Central memory CD8-positive, alpha-beta T cell (primary cell): ENCODE measurements around the gene ZNF253.
"Not testable (repeated sequence)": the region's sequence is repeated elsewhere in the genome, so short reads cannot be mapped to it uniquely, and the experiment has no call there.

ENCODE experiments used
- ATAC-seq: fragments of 150-1000 bp; cut with Tn5 transposase; replicated peaks from 2 replicates; pipeline ENCODE4 v1.10.0; 2022; ENCODE audit warnings: mild to moderate bottlenecking, moderate FRiP score, moderate number of reproducible peaks; ENCODE audit not compliant: poor library complexity, severe bottlenecking; ENCODE audit errors: extremely low read depth
- DNase-seq, 2 donors: peaks; one replicate each; pipeline ENCODE4 v3.0.0; 2021; ENCODE audit warnings: low spot score in 2 of 2
- H3K27ac Mint-ChIP-seq: one replicate; pipeline ENCODE4 v1.8.0; 2022; ENCODE audit warnings: low read depth, mild to moderate bottlenecking, moderate library complexity, mixed read lengths
- H3K27me3 Mint-ChIP-seq: one replicate; pipeline ENCODE4 v1.8.0; 2022; ENCODE audit warnings: mixed read lengths
- H3K36me3 Mint-ChIP-seq: one replicate; pipeline ENCODE4 v1.8.0; 2022; ENCODE audit warnings: mild to moderate bottlenecking, moderate library complexity, mixed read lengths; ENCODE audit not compliant: insufficient read depth
- H3K4me1 Mint-ChIP-seq: one replicate; pipeline ENCODE4 v1.8.0; 2022; ENCODE audit warnings: mixed read lengths
- H3K4me3 Mint-ChIP-seq: one replicate; pipeline ENCODE4 v1.8.0; 2022; ENCODE audit warnings: mild to moderate bottlenecking, moderate library complexity, mixed read lengths
- H3K9me3 Mint-ChIP-seq: one replicate; pipeline ENCODE4 v1.8.0; 2022; ENCODE audit warnings: mixed read lengths

ZNF253 gene

DNA sequence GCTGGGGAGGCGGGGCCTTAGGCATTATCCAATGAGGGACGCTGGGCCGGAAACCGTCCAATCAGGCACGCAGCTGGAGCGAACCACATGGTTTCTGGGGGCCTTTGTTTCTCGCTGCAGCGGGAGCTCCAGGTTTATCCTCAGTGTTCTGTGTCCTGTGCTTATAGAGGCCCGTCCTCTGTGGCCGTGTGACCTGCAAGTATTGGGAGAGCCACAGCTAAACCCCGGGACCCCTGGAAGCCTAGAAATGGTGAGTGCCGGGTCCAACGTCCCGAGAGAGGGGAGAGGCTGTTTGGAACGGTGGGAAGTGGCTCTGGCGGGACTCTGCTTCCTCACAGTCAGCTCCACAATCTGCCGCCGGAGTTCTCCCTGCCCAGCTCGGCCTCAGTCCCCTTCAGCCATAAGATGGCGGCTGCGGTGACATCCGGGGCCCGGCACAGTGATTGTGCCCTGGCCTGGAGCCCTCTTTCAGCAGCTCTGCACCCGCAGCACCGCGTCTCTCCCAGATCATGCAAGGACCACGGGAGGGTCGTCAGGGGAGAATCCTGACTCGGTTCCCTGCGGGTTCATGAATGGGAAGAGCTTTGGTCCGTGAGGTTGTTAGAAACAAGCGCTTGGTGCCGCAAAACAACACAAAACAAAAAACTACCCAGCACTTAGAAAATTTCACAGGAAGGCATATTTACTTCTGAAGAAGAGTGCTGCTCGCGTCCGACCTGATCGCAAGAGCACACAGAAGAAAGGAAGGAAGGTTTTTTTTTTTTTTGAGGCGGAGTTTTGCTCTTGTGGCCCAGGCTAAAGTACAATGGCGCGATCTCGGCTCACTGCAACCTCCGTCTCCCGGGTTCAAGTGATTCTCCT is at the start of gene ZNF253:
ZNF253 (plus strand) TSS at position 133 of the 861 bp plus-strand sequence; CDS start at position 248, 115 bp downstream.
- Mint-ChIP-seq H3K9me3 (no peaks in the 10 kb centered on the region), H3K27ac (peak within 1 kb of the TSS; percentile 97), H3K27me3 (no peaks in the 10 kb centered on the region), H3K36me3 (peaks cover 9% of the 10 kb centered on the region), H3K4me1 (peaks cover 26% of the 10 kb centered on the region), H3K4me3 (peak within 1 kb of the TSS; percentile 99)
- peak; percentile 95 for ATAC-seq
- peak; percentile 86 to 91 for DNase-seq

DNA sequence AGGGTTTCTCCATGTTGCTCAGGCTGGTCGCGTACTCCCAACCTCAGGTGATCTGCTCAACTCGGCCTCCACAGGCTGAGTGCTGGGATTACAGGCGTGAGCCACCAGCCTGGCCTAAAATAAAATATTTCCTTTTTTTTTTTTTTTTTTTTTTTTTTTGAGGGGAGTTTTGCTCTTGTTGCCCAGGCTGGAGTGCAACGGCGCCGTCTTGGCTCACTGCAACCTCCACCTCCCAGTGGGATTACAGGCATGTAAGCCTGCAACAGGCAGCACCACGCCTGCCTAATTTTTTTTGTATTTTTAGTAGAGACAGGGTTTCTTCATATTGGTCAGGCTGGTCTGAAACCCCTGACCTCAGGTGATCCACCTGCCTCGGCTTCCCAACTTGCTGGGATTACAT is 49.0 kb upstream of the ZNF253 start:
- Mint-ChIP-seq H3K4me1 (peaks cover 53% of the 10 kb centered on the region), H3K9me3 (no peaks in the 10 kb centered on the region), H3K36me3 (peaks cover 47% of the 10 kb centered on the region), H3K27me3 (no peaks in the 10 kb centered on the region), H3K4me3 (peak overlapping the region; percentile 49), H3K27ac (peak overlapping the region; percentile 86)
- no peak for ATAC-seq
- DNase-seq: no peak

DNA sequence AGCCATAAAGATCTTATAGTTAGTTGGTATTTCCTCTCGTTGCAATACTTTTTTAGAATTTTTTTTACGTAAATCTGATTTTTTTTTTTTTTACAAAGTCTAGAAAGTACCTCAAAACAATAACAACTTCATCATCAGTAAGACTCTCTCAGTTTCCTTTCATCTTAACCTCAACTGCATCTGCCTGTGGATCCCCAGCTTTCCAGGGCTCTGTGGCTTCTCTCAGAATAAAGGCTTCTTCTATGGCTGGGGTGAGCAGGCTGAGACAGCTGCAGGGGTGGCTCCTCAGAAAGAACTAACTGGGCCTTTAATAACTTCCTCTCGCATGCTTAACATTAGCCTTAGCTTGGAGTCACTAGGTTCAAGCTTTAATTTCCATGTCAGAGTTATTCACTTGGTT is 48.3 kb upstream of the ZNF253 start:
- Mint-ChIP-seq H3K4me1 (peaks cover 48% of the 10 kb centered on the region), H3K4me3 (peak overlapping the region; percentile 49), H3K9me3 (no peaks in the 10 kb centered on the region), H3K27ac (peak overlapping the region; percentile 86), H3K27me3 (no peaks in the 10 kb centered on the region), H3K36me3 (peaks cover 44% of the 10 kb centered on the region)
- ATAC-seq: peak; percentile 9
- DNase-seq: peak in 1 of 2 donors; percentile 25

DNA sequence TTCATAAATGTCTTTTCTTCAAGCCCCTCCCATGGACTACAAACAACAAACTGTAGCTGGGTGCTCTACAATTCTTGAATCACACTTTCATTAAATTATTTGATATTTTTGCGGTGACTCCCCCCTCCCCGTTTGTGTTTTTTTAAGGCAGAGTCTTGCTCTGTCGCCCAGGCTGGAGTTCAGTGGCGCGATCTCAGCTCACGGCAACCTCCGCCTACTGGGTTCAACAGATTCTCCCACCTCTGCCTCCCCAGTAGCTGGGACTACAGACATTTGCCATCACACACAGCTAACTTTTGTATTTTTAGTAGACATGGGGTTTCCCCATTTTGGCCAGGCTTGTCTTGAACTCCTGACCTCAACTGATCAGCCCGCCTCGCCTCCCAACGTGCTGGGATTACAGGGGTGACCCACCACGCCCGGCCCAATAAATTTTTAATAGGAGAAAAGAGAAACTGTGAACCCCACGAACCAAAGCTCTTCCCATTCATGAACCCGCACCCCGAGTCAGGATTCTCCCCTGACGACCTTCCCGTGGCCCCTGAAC is 44.8 kb upstream of the ZNF253 start:
- ATAC-seq (peak; percentile 9), DNase-seq (peak in 1 of 2 donors; percentile 34)
- Mint-ChIP-seq H3K36me3 (peaks cover 28% of the 10 kb centered on the region), H3K27me3 (no peaks in the 10 kb centered on the region), H3K4me1 (peaks cover 33% of the 10 kb centered on the region), H3K27ac (peak overlapping the region; percentile 100), H3K4me3 (peak overlapping the region; percentile 100), H3K9me3 (no peaks in the 10 kb centered on the region)

DNA sequence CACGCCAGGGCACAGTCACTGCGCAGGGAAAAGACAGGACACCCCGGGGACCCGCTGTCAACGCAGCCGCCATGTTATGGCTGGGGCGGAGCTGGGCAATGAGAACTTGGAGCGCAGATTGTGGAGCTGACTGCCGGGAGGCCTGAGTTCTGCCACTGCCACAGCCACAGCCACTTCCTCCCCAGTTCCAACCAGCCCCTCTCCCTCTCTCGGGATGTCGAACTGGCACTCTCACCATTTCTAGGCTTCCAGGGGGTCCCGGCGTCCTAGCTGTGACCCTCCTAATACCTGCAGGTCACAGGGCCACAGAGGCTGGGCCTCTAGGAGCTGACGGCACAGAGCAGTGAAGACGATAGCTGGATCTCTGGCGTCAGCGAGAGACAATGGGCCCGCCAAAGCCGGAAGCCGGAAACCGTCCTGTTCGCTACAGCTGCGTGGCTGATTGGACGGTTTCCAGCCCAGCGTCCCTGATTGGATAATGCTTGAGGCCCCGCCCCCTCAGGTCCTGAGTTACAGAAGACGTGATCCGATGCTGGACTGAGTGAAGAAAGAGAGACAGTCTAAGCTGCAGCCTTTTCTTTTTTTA is 44.2 kb upstream of the ZNF253 start, which contains the start of gene ZNF506:
ZNF506 (minus strand) TSS at position 385 of the 586 bp plus-strand sequence; CDS start at position 238, 147 bp downstream.
- ATAC-seq (peak; percentile 87), DNase-seq (peak; percentile 94 to 97)
- Mint-ChIP-seq H3K36me3 (peaks cover 28% of the 10 kb centered on the region), H3K9me3 (peaks cover 4% of the 10 kb centered on the region), H3K4me3 (peak within 1 kb of the TSS; percentile 100), H3K4me1 (peaks cover 33% of the 10 kb centered on the region), H3K27ac (peak within 1 kb of the TSS; percentile 100), H3K27me3 (no peaks in the 10 kb centered on the region)

DNA sequence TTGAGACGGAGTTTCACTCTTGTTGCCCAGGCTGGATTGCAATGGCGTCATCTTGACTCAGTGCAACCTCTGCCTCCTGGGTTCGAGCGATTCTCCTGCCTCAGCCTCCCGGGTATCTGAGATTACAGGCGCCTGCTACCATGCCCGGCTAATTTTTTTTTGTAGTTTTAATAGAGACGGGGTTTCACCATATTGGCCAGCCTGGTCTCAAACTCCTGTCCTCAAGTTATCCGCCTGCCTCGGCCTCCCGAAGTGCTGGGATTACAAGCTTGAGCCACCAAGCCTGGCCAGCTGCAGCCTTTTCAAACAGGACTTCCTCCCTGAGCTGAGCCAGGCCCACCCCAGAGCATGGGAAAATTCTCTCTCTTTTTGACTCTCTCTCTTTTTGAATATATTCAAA is 43.7 kb upstream of the ZNF253 start:
- H3K4me1 Mint-ChIP-seq: peaks cover 31% of the 10 kb centered on the region
- DNase-seq, ATAC-seq, H3K27me3 Mint-ChIP-seq, H3K9me3 Mint-ChIP-seq: not testable (repeated sequence)
- peak overlapping the region; percentile 100 for H3K4me3 Mint-ChIP-seq
- H3K36me3 Mint-ChIP-seq: peaks cover 26% of the 10 kb centered on the region
- H3K27ac Mint-ChIP-seq: peak overlapping the region; percentile 100

DNA sequence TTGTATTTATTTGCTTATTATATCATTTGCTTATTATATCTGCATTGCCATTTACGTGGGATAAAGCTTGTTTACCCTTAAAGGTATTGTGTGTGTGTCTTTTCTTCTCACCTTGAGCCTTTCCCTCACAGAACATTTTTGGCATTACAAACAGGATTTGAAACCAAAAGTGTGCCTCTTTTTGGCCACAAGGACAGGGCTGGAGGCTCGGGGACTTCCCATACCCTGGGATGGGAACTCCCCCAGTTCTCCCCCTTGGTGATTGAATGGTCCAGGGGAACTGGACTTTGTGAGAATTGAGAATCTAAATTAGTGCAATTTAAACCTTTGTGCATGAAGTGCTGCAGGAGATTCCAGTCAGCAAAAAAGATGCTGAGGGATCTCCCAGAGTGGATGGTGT is 41.8 kb upstream of the ZNF253 start:
- H3K27ac Mint-ChIP-seq: no peak overlapping the region
- no peaks in the 10 kb centered on the region for H3K27me3 Mint-ChIP-seq
- ATAC-seq: no peak
- H3K4me3 Mint-ChIP-seq: no peak overlapping the region
- DNase-seq: no peak
- peaks cover 20% of the 10 kb centered on the region for H3K4me1 Mint-ChIP-seq
- H3K9me3 Mint-ChIP-seq: peaks cover 14% of the 10 kb centered on the region
- peaks cover 23% of the 10 kb centered on the region for H3K36me3 Mint-ChIP-seq

DNA sequence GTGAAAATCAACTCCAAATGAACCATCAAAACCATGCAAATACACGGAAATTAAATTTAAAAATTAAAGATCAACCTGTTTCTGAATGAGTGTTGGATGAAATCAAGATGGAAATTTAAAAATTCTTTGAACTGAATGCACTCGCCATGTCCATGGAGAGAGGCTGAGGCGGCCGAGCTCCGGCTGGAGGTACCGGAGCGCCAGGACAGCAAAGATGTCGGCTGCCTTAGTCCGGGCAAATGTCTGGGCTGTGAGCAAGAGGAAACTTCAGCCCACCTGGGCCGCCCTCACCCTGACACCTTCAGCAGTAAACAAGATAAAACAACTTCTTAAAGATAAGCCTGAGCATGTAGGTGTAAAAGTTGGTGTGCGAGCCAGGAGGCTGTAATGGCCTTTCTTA is 38.8 kb upstream of the ZNF253 start:
- Mint-ChIP-seq H3K27me3 (no peaks in the 10 kb centered on the region), H3K27ac (no peak overlapping the region), H3K4me1 (no peaks in the 10 kb centered on the region), H3K4me3 (no peak overlapping the region), H3K9me3 (peaks cover 31% of the 10 kb centered on the region), H3K36me3 (peaks cover 1% of the 10 kb centered on the region)
- no peak for DNase-seq
- ATAC-seq: no peak

DNA sequence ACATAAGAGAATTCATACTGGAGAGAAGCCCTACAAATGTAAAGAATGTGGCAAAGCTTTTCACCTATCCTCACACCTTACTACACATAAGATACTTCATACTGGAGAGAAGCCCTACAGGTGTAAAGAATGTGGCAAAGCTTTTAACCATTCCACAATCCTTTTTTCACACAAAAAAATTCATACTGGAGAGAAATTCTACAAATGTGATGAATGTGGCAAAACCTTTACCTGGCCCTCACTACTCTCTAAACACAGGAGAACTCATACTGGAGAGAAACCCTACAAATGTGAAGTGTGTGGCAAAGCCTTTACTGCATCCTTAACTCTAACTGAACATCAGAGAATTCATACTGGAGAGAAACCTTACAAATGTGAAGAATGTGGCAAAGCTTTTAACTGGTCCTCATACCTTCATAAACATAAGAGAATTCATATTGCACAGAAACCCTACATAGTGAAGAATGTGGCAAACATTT is 30.1 kb upstream of the ZNF253 start:
- no peak overlapping the region for H3K27ac Mint-ChIP-seq
- no peak for DNase-seq
- H3K4me3 Mint-ChIP-seq: no peak overlapping the region
- no peak for ATAC-seq
- H3K4me1 Mint-ChIP-seq: no peaks in the 10 kb centered on the region
- peaks cover 22% of the 10 kb centered on the region for H3K9me3 Mint-ChIP-seq
- no peaks in the 10 kb centered on the region for H3K27me3 Mint-ChIP-seq
- peaks cover 1% of the 10 kb centered on the region for H3K36me3 Mint-ChIP-seq

DNA sequence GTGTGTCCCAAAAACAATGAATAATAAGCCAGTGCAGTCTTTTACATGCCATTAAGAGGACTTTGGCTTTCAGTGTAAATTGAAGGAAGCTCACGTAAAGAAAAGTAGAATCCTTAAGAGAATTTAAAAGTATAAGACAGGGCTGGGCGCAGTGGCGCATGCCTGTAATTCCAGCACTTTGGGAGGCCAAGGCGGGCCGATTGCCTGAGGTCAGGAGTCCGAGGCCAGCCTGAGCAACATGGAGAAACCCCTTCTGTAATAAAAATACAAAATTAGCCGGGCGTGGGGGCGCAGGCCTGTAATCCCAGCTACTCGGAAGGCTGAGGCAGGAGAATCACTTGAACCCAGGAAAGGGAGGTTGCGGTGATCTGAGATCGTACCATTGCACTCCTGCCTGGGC is 17.9 kb upstream of the ZNF253 start:
- H3K4me3 Mint-ChIP-seq: no peak overlapping the region
- no peaks in the 10 kb centered on the region for H3K36me3 Mint-ChIP-seq
- no peaks in the 10 kb centered on the region for H3K4me1 Mint-ChIP-seq
- no peak overlapping the region for H3K27ac Mint-ChIP-seq
- H3K27me3 Mint-ChIP-seq: no peaks in the 10 kb centered on the region
- H3K9me3 Mint-ChIP-seq: no peaks in the 10 kb centered on the region
- ATAC-seq (no peak), DNase-seq (no peak)

DNA sequence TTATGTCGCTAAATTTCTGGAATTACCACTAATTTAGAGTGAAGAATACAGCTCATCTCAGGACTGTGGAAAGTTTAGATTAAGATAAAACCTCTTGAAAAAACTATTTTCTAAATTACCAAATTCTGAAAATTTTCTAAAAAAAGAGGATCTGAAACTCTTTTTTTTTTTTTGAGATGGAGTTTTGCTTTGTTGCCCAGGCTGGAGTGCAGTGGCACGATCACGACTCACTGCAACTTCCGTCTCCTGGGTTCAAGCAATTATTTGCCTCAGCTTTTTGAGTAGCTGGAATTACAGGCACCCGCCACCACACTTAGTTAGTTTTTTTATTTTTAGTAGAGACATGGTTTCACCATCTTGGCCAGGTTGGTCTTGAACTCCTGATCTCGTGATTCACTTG is 16.6 kb upstream of the ZNF253 start:
- no peaks in the 10 kb centered on the region for H3K9me3 Mint-ChIP-seq
- DNase-seq: no peak

DNA sequence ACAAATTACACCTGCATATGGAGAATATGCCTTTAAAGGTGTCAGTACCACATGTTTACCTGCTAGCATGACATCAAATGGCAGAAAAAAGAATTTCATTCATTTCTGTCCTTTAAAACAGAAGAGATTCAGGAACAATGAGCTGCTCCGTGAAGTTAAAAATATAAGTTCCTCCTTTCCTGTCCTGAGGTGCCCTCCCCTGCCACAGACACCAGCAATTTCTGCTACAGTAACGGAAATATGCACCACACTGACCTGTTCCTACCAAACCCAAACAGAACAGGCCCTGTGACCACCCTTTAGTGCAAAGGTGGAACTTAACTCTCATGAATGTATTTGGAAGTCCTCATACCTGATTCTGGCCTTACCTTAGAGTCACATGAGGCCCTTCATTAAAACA is 13.9 kb upstream of the ZNF253 start:
- not testable (repeated sequence) for H3K36me3 Mint-ChIP-seq, H3K9me3 Mint-ChIP-seq, H3K4me1 Mint-ChIP-seq, H3K4me3 Mint-ChIP-seq, DNase-seq, ATAC-seq, H3K27me3 Mint-ChIP-seq, H3K27ac Mint-ChIP-seq

More for the DNA sequence above, 16.6 kb upstream of the ZNF253 start:
- H3K36me3 Mint-ChIP-seq: no peaks in the 10 kb centered on the region
- ATAC-seq: no peak
- H3K27me3 Mint-ChIP-seq: no peaks in the 10 kb centered on the region
- H3K4me1 Mint-ChIP-seq: no peaks in the 10 kb centered on the region
- no peak overlapping the region for H3K27ac Mint-ChIP-seq
- no peak overlapping the region for H3K4me3 Mint-ChIP-seq
